AG09319 (cell line): ENCODE data around the gene COQ9.

Source experiments
- DNase-seq: peaks from one replicate; pipeline ENCODE4 v3.0.0-alpha.2; 2010; ENCODE audit warnings: low read depth; ENCODE audit errors: extremely low read depth
- CTCF ChIP-seq: IDR thresholded peaks from 2 replicates; pipeline ENCODE4 v1.5.1; 2011; ENCODE audit warnings: low read depth, mild to moderate bottlenecking, inconsistent platforms, low read length, moderate library complexity

The COQ9 gene

GRCh38 chr16:57469046-57469445 lies 21.8 kb downstream of the COQ9 start:
- no peak for TF ChIP-seq CTCF
- DNase-seq, result no peak

GRCh38 chr16:57469917-57470470 lies 22.7 kb downstream of the COQ9 start:
- no peak for TF ChIP-seq CTCF
- no peak for DNase-seq

DNA sequence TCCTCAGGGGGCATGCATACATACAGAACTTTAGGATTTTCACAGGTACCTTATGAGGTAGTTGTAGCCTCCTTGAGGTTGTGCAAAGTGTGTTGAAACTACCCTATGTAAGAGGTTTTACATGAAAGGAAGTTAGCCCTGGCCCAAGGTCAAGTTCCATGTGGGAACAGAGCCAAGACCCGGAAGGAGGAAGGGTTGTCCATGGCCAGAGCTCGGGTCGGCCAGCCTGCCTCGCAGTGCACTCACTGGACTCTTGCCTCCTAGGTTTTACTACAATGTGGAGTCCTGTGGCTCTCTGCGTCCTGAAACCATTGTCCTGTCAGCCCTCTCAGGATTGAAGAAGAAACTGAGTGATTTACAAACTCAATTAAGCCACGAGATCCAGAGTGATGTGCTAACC lies 23.4 kb downstream of the COQ9 start:
- DNase-seq, result no peak
- no peak for TF ChIP-seq CTCF

GRCh38 chr16:57471209-57471608 lies 23.9 kb downstream of the COQ9 start:
- no peak for TF ChIP-seq CTCF
- no peak for DNase-seq

- TF ChIP-seq CTCF, result no peak
- no peak for DNase-seq
Measured at GRCh38 chr16:57471852-57472664, 24.8 kb downstream of the COQ9 start.

DNA sequence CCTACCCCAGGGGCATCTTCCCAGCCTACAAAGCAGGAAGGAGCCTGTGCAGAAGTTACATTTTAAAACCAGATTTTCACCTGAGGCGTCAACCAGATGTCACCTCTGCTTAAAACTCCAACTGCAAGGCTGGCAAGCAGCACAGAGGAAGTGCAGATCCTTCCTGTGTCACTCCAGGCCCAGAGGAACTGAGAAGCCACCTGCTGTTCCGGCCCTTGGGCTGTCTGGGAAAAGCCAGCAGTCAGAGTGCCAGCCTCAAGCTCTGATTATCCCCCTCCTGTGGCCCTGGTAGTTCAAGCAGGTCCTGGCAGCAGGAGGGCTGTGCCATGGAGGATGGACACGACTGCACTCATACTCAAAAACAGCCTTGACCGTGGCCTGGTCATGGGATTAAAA lies 25.4 kb downstream of the COQ9 start:
- no peak for DNase-seq
- TF ChIP-seq CTCF, result no peak

DNA sequence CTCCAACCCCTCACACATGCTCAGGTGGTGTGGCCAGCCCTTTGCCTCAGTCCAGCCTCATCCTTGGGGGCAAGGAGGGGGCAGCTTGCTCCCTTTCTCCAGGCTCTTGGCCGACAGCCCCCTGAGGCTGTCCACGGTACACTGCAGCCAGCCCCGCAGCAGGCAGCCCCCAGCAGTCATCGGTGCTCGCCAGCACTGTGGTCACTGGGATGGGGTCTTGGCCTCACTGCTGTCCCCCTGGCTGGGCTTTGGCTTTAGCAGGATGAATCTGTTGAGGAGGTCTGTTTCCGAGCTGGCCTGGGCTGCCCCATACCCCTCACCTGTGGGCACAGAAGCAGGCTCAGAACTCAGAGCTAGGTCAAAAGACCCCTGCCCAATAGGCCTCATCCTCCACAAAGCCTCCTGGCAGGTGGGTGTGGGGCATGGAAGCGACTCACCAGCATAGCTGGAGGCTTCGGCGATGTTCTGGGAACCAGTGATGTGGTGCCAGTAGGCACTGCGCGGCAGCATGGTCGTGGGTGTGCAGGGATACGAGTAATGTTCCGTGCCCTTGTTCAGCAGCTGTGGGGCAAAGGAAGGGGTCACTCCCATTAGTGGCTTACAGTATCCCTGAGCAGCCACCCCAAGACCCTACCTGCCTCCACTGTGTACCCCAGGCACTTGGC lies 26.0 kb downstream of the COQ9 start:
- no peak for DNase-seq
- no peak for TF ChIP-seq CTCF
